SK-N-SH treated with all-trans-retinoic acid at 6 μM for 48 hours (cell line): ENCODE measurements around the gene ARHGAP1.

ENCODE experiments used
- ATAC-seq: fragments of 200-7000 bp; cut with Tn5 transposase; 3 replicates; pipeline ENCODE4 v1.9.1; 2020; ENCODE audit warnings: mild to moderate bottlenecking, moderate library complexity
- ARNTL ChIP-seq: fragments of 450-650 bp; formaldehyde crosslinking; IDR thresholded peaks from 2 replicates; pipeline ENCODE4 v1.5.0; 2020; ENCODE audit warnings: low read depth, mild to moderate bottlenecking, moderate library complexity, borderline replicate concordance
- BACH2 ChIP-seq: fragments of 250-450 bp; sonication (Bioruptor Pico); IDR thresholded peaks from 2 replicates; pipeline ENCODE4 v1.9.0; 2021; ENCODE audit warnings: mild to moderate bottlenecking, borderline replicate concordance
- CSDC2 ChIP-seq: fragments of 250-450 bp; sonication (Bioruptor Pico); IDR thresholded peaks from 2 replicates; pipeline ENCODE4 v1.5.0; 2020; ENCODE audit warnings: mild to moderate bottlenecking, moderate library complexity
- ESRRG ChIP-seq: fragments of 250-450 bp; sonication (Bioruptor Pico); IDR thresholded peaks from 2 replicates; pipeline ENCODE4 v1.6.1; 2021; ENCODE audit warnings: mild to moderate bottlenecking
- ISL1 ChIP-seq: fragments of 250-450 bp; sonication (Bioruptor Pico); IDR thresholded peaks from 2 replicates; pipeline ENCODE4 v2.1.2; 2022; ENCODE audit warnings: mild to moderate bottlenecking, moderate library complexity
- OSR1 ChIP-seq: fragments of 250-450 bp; sonication (Bioruptor Pico); IDR thresholded peaks from 2 replicates; pipeline ENCODE4 v1.8.0; 2022; ENCODE audit warnings: moderate library complexity, mild to moderate bottlenecking, inconsistent platforms
- PPARA ChIP-seq: fragments of 250-450 bp; sonication (Bioruptor Pico); IDR thresholded peaks from 2 replicates; pipeline ENCODE4 v1.5.0; 2020; ENCODE audit warnings: mild to moderate bottlenecking, borderline replicate concordance
- RARB ChIP-seq: fragments of 250-450 bp; sonication (Bioruptor Pico); IDR thresholded peaks from 2 replicates; pipeline ENCODE4 v1.8.0; 2021; ENCODE audit warnings: mild to moderate bottlenecking, moderate library complexity
- SNAI2 ChIP-seq: fragments of 250-450 bp; sonication (Bioruptor Pico); IDR thresholded peaks from 2 replicates; pipeline ENCODE4 v1.5.0; 2020; ENCODE audit warnings: mild to moderate bottlenecking, moderate library complexity
- TCF4 ChIP-seq: fragments of 250-450 bp; sonication (Bioruptor Pico); IDR thresholded peaks from 2 replicates; pipeline ENCODE4 v1.8.0; 2021; ENCODE audit warnings: mild to moderate bottlenecking, moderate library complexity, borderline replicate concordance
- TOX ChIP-seq: fragments of 250-450 bp; sonication (Bioruptor Pico); IDR thresholded peaks from 2 replicates; pipeline ENCODE4 v1.8.0; 2021; ENCODE audit warnings: mild to moderate bottlenecking, moderate library complexity, borderline replicate concordance
- ZC3H10 ChIP-seq: fragments of 250-450 bp; sonication (Bioruptor Pico); IDR thresholded peaks from 2 replicates; pipeline ENCODE4 v1.5.1; 2021; ENCODE audit warnings: mild to moderate bottlenecking, moderate library complexity
- ZFP3 ChIP-seq: fragments of 250-450 bp; sonication (Bioruptor Pico); IDR thresholded peaks from 2 replicates; pipeline ENCODE4 v1.5.0; 2020; ENCODE audit warnings: mild to moderate bottlenecking, moderate library complexity
- ZFP30 ChIP-seq: fragments of 450-650 bp; formaldehyde crosslinking; IDR thresholded peaks from 2 replicates; pipeline ENCODE4 v1.5.0; 2022; ENCODE audit warnings: mild to moderate bottlenecking, moderate library complexity
- ZNF565 ChIP-seq: fragments of 450-650 bp; formaldehyde crosslinking; conservative IDR thresholded peaks from 2 replicates; pipeline ENCODE4 v1.5.0; 2020; ENCODE audit warnings: low read depth, mild to moderate bottlenecking, moderate library complexity
- ZNF70 ChIP-seq: fragments of 450-650 bp; formaldehyde crosslinking; IDR thresholded peaks from 2 replicates; pipeline ENCODE4 v1.5.0; 2020; ENCODE audit warnings: mild to moderate bottlenecking, moderate library complexity
- ZNF8 ChIP-seq: fragments of 450-650 bp; formaldehyde crosslinking; IDR thresholded peaks from 2 replicates; pipeline ENCODE4 v1.5.0; 2020; ENCODE audit warnings: mild to moderate bottlenecking, moderate library complexity
- TF ChIP-seq, protein P1 (sequence below): fragments of 250-450 bp; sonication (Bioruptor Pico); IDR thresholded peaks from 2 replicates; pipeline ENCODE4 v1.5.1; 2021; ENCODE audit warnings: mild to moderate bottlenecking, moderate library complexity
- TF ChIP-seq, protein P2 (sequence below): fragments of 250-450 bp; sonication (Bioruptor Pico); IDR thresholded peaks from 2 replicates; pipeline ENCODE4 v1.8.0; 2021; ENCODE audit warnings: low read depth, mild to moderate bottlenecking, moderate library complexity, borderline replicate concordance
- TF ChIP-seq, protein P3 (sequence below): fragments of 250-450 bp; sonication (Bioruptor Pico); IDR thresholded peaks from 2 replicates; pipeline ENCODE4 v1.5.0; 2020; ENCODE audit warnings: mild to moderate bottlenecking, moderate library complexity
- TF ChIP-seq, protein P4 (sequence below): fragments of 250-450 bp; sonication (Bioruptor Pico); IDR thresholded peaks from 2 replicates; pipeline ENCODE4 v1.5.1; 2020; ENCODE audit warnings: low read depth, mild to moderate bottlenecking, moderate library complexity

ARHGAP1 gene

DNA sequence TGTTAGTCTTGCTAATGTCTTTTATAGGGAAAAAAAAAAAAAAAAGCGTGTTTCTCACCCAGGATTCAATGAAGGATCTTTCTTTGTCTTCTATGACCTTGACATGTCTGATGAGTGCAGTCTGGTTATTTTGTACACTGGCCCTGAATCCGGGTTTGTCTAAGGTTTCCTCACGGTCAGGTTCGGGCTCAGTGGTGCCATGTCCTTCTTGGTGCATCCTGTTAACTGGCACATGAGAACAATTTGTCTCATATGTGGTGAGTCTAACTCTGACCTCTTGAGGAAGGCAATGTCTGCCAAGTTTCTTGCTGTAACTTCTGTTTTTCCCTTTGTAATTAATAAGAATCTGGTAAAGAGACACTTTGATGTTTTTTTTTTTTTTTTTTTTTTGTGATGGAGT lies 31.1 kb upstream of the ARHGAP1 start:
- TF ChIP-seq ZNF565 = no peak
- TF ChIP-seq ISL1 (CRISPR knock-in tag) = no peak
- TF ChIP-seq RARB (CRISPR knock-in tag) = no peak
- TF ChIP-seq CSDC2 (CRISPR knock-in tag) = no peak
- TF ChIP-seq, protein P1, sequence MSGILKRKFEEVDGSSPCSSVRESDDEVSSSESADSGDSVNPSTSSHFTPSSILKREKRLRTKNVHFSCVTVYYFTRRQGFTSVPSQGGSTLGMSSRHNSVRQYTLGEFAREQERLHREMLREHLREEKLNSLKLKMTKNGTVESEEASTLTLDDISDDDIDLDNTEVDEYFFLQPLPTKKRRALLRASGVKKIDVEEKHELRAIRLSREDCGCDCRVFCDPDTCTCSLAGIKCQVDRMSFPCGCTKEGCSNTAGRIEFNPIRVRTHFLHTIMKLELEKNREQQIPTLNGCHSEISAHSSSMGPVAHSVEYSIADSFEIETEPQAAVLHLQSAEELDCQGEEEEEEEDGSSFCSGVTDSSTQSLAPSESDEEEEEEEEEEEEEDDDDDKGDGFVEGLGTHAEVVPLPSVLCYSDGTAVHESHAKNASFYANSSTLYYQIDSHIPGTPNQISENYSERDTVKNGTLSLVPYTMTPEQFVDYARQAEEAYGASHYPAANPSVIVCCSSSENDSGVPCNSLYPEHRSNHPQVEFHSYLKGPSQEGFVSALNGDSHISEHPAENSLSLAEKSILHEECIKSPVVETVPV (CRISPR knock-in tag) = no peak
- ATAC-seq = no peak

- ATAC-seq = no peak
- TF ChIP-seq TCF4 (no peak), ESRRG (CRISPR knock-in tag) (no peak), ZC3H10 (CRISPR knock-in tag) (no peak)
- TF ChIP-seq, all 23 proteins: peak for 0
Observed at GRCh38 chr11:46729110-46730027, 28.9 kb upstream of the ARHGAP1 start.

- ATAC-seq = no peak
- TF ChIP-seq, protein P2, sequence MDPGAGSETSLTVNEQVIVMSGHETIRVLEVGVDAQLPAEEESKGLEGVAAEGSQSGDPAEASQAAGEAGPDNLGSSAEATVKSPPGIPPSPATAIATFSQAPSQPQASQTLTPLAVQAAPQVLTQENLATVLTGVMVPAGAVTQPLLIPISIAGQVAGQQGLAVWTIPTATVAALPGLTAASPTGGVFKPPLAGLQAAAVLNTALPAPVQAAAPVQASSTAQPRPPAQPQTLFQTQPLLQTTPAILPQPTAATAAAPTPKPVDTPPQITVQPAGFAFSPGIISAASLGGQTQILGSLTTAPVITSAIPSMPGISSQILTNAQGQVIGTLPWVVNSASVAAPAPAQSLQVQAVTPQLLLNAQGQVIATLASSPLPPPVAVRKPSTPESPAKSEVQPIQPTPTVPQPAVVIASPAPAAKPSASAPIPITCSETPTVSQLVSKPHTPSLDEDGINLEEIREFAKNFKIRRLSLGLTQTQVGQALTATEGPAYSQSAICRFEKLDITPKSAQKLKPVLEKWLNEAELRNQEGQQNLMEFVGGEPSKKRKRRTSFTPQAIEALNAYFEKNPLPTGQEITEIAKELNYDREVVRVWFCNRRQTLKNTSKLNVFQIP (CRISPR knock-in tag) = no peak
- TF ChIP-seq PPARA (CRISPR knock-in tag) (no peak), ZC3H10 (CRISPR knock-in tag) (no peak), ZNF565 (no peak), ZNF70 (CRISPR knock-in tag) (no peak), ZFP30 (CRISPR knock-in tag) (no peak), ISL1 (CRISPR knock-in tag) (no peak), TCF4 (no peak), OSR1 (CRISPR knock-in tag) (no peak), SNAI2 (CRISPR knock-in tag) (no peak), ARNTL (CRISPR knock-in tag) (no peak)
- TF ChIP-seq, protein P1 (CRISPR knock-in tag) = no peak
- TF ChIP-seq, protein P3, sequence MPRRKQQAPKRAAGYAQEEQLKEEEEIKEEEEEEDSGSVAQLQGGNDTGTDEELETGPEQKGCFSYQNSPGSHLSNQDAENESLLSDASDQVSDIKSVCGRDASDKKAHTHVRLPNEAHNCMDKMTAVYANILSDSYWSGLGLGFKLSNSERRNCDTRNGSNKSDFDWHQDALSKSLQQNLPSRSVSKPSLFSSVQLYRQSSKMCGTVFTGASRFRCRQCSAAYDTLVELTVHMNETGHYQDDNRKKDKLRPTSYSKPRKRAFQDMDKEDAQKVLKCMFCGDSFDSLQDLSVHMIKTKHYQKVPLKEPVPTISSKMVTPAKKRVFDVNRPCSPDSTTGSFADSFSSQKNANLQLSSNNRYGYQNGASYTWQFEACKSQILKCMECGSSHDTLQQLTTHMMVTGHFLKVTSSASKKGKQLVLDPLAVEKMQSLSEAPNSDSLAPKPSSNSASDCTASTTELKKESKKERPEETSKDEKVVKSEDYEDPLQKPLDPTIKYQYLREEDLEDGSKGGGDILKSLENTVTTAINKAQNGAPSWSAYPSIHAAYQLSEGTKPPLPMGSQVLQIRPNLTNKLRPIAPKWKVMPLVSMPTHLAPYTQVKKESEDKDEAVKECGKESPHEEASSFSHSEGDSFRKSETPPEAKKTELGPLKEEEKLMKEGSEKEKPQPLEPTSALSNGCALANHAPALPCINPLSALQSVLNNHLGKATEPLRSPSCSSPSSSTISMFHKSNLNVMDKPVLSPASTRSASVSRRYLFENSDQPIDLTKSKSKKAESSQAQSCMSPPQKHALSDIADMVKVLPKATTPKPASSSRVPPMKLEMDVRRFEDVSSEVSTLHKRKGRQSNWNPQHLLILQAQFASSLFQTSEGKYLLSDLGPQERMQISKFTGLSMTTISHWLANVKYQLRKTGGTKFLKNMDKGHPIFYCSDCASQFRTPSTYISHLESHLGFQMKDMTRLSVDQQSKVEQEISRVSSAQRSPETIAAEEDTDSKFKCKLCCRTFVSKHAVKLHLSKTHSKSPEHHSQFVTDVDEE (CRISPR knock-in tag) = no peak
Observed at GRCh38 chr11:46728659-46729040, 28.2 kb upstream of the ARHGAP1 start.

DNA sequence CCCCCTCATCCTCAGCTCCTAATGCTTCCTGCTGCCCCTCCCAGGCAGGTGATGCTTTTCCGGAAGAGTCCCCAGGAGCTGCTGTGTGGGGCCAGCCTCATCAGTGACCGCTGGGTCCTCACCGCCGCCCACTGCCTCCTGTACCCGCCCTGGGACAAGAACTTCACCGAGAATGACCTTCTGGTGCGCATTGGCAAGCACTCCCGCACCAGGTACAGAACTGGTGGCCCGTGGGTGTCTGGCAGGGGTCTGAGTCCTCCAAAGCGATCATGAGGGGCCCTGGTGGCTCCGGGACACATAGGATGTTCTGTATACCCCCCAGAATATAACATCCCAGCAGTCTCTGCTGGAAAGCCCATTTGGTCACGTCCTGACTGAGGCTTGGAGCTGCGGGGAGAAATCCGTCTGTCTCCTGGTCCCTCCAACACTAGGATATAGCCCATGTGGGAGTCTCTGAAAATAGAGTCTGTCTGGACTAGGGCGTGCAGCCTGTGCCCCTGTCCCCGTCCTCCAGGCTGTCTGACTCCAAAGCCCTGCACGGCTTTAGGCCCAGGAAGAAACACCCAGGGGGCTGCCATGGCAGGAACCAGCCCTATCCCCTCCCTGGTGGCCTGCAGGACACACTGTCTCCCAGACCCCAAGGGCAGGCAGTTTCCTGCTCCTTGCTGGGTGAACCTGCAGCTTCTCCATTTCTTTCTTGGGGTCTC lies 27.7 kb upstream of the ARHGAP1 start:
- ATAC-seq = no peak
- TF ChIP-seq, protein P3 (CRISPR knock-in tag) = no peak
- TF ChIP-seq ISL1 (CRISPR knock-in tag) (no peak), ZFP30 (CRISPR knock-in tag) (no peak), ZC3H10 (CRISPR knock-in tag) (no peak), OSR1 (CRISPR knock-in tag) (no peak), ZNF8 (CRISPR knock-in tag) (no peak), ZNF70 (CRISPR knock-in tag) (no peak), RARB (CRISPR knock-in tag) (no peak), TOX (CRISPR knock-in tag) (no peak), SNAI2 (CRISPR knock-in tag) (no peak), BACH2 (CRISPR knock-in tag) (no peak), ESRRG (CRISPR knock-in tag) (no peak), CSDC2 (CRISPR knock-in tag) (no peak), TCF4 (no peak), ZNF565 (no peak), ZFP3 (CRISPR knock-in tag) (no peak), ARNTL (CRISPR knock-in tag) (no peak)
- TF ChIP-seq, protein P4, sequence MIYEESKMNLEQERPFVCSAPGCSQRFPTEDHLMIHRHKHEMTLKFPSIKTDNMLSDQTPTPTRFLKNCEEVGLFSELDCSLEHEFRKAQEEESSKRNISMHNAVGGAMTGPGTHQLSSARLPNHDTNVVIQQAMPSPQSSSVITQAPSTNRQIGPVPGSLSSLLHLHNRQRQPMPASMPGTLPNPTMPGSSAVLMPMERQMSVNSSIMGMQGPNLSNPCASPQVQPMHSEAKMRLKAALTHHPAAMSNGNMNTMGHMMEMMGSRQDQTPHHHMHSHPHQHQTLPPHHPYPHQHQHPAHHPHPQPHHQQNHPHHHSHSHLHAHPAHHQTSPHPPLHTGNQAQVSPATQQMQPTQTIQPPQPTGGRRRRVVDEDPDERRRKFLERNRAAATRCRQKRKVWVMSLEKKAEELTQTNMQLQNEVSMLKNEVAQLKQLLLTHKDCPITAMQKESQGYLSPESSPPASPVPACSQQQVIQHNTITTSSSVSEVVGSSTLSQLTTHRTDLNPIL (CRISPR knock-in tag) = no peak
